Esophagus (tissue), 2 donors: Measurements from ENCODE around the gene FAIM2. TPM values are rescaled to one million over a fixed set of nuclear protein-coding genes. Genes with fewer than 3 reads are reported as not detected.

Source experiments
- H3K27ac ChIP-seq, 2 donors: one replicate each; pipeline ENCODE4 v1.5.1; 2013; ENCODE audit warnings: low read depth in 2 of 2, mild to moderate bottlenecking in 2 of 2, inconsistent platforms in 1 of 2, low read length in 1 of 2, moderate library complexity in 1 of 2
- H3K27me3 ChIP-seq, 2 donors: one replicate each; pipeline ENCODE4 v1.6.1; 2013; ENCODE audit warnings: low read length in 2 of 2, control low read depth in 1 of 2, mild to moderate bottlenecking in 1 of 2; ENCODE audit not compliant: insufficient read depth in 2 of 2, control insufficient read depth in 1 of 2
- H3K36me3 ChIP-seq, 2 donors: one replicate each; pipeline ENCODE4 v1.6.1; 2013; ENCODE audit warnings: low read length in 1 of 2; ENCODE audit not compliant: control insufficient read depth in 2 of 2, insufficient read depth in 2 of 2
- H3K4me1 ChIP-seq, 2 donors: one replicate each; pipeline ENCODE4 v1.6.1; 2013; ENCODE audit warnings: low read length in 1 of 2; ENCODE audit not compliant: control insufficient read depth in 2 of 2, insufficient read depth in 2 of 2
- H3K4me3 ChIP-seq, 2 donors: one replicate each; pipeline ENCODE4 v1.5.1; 2013; ENCODE audit warnings: low read length in 2 of 2, mild to moderate bottlenecking in 2 of 2, low read depth in 1 of 2, moderate library complexity in 1 of 2
- H3K9me3 ChIP-seq, 2 donors: one replicate each; pipeline ENCODE4 v1.6.1; 2013; ENCODE audit warnings: mild to moderate bottlenecking in 2 of 2, low read depth in 1 of 2, low read length in 1 of 2, moderate library complexity in 1 of 2; ENCODE audit not compliant: control insufficient read depth in 2 of 2, insufficient read depth in 1 of 2
- WGBS, 2 donors: extraction: QIAGEN DNeasy Blood & Tissue Kit; methylation state at CpG; one replicate each; pipeline ENCODE4 v1.1.7; 2013; 5-methylcytosine and 5-hydroxymethylcytosine counted together
- polyA plus RNA-seq, 2 donors: library from polyadenylated mRNA; stranded (reverse); fragments of 200-250 nt; gene quantifications; one replicate each; pipeline ENCODE4 v1.2.3, GENCODE V29; 2013
- donor health status: healthy with polysubstance abuse.
- donor health status: Bipolar disorder and iron deficiency.

FAIM2 gene
- polyA plus RNA-seq, 2 donors, result 0.36 to 0.39 TPM

DNA sequence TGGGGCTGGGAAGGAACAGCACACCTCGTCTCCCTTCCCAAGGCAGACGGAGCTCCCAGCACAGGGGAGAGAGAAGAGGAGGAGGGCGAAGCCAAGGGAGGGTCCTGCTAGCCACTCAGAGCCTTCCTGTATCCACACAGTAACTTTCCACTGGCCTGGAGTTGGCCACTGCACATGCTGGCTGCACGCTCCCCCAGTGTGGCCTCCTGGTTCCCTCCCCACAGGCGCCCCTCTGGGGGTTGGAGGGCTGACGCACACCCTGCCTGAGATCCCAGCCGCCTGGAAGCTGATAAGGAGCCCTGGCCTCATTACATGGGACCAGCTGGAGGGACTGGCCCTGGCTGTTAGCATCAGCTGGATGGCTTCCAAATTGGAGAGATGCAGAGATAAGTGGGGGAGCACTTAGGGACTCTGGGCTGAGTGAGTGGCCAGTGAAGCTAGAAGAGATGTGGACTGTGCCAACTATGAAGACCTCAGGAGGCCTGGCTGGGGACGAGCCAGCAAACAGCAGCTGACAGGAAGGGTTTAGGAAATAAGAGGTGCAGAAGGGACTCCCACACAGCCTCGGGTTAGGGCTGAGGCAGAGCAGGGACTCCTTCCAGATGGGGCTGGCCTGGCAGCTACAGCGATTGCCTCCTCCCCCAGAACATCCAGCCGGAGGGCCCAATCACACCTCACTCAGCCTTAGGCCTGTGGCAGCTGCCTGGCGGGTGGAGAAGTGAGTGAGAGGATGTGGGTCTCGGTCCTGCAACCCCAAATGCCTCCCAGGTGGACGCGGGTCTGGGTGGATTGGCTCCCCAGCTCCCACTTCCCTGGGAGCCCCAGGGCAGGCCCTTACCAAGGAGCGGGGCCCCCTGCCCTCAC is 34.5 kb downstream of the FAIM2 start:
- H3K27me3 ChIP-seq, result no peaks in the 10 kb centered on the region
- H3K4me3 ChIP-seq, result no peak overlapping the region
- WGBS, 2 donors, result 30 to 43% methylated on average over 16 of the region's 16 CpGs
- H3K4me1 ChIP-seq, result peaks cover 6 to 19% of the 10 kb centered on the region in 2 donors
- H3K9me3 ChIP-seq, result no peaks in the 10 kb centered on the region
- H3K27ac ChIP-seq, result peak overlapping the region; percentile 8 to 11
- H3K36me3 ChIP-seq, result no peaks in the 10 kb centered on the region

DNA sequence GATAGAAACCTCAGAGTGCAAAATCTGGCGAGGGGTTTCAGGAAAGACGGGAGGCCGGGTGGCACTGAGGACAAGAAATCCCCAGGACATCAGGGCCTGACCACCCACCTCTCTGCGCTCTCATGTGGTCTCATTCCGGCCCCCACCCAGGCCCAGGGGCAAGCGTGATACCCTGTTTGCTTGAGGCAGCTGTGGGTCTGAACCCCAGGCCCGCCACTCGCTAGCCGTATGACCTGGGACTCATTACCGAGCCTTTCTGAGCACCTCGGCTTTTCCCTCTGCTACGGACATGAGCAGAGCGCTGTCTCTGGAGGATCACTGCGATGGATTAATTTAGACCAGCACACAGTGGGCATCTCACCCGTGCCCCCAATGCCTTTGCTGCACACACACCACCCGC is 35.3 kb downstream of the FAIM2 start:
- peaks cover 7 to 21% of the 10 kb centered on the region in 2 donors for H3K4me1 ChIP-seq
- no peaks in the 10 kb centered on the region for H3K36me3 ChIP-seq
- peak overlapping the region in 1 of 2 donors; percentile 11 for H3K27ac ChIP-seq
- no peaks in the 10 kb centered on the region for H3K9me3 ChIP-seq
- 89% methylated on average over 16 of the region's 16 CpGs for WGBS, 2 donors
- H3K27me3 ChIP-seq, result no peaks in the 10 kb centered on the region
- no peak overlapping the region for H3K4me3 ChIP-seq

DNA sequence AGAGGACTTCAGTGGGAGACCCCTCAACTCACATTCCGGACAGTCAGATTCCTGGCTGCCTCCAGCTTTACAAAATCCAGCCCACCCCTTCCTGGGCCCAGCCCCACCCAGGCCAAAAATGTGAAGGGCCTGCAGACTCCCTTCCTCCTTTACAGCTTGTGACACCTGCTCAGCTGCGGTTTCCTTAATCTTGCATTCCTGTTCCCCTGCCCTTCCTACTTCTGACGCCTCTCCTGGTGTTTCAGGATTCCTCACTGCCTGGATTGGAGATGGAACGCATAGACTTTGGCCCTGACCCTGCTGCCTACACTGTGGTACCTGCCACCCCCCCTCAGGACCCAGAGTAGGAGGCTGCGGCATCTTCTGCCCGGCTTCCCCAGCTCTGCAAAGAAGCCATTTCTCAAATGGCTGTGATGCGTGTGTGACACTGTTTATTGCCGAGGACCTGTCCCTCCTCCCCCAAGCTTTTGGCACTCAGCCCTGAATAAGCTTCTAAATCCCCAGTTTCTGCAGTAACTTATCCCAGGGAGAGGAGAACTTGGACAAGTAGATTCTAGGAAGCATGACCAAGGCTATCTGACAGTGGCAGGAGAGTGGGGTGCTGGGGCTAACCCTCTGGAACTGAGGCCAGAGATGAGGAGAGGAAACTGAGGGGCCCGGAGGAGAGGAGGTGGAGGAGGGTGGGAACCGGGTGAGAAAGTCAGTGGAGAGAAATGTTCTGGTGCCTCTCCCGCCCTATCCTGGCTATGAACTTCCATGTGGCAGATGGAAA is 35.9 kb downstream of the FAIM2 start:
- Histone ChIP-seq H3K27ac (peak overlapping the region in 1 of 2 donors; percentile 22), H3K27me3 (no peaks in the 10 kb centered on the region), H3K4me1 (peaks cover 7 to 17% of the 10 kb centered on the region in 2 donors), H3K4me3 (no peak overlapping the region), H3K9me3 (no peaks in the 10 kb centered on the region), H3K36me3 (no peaks in the 10 kb centered on the region)
- WGBS, 2 donors, result 53 to 55% methylated on average over 11 of the region's 11 CpGs

DNA sequence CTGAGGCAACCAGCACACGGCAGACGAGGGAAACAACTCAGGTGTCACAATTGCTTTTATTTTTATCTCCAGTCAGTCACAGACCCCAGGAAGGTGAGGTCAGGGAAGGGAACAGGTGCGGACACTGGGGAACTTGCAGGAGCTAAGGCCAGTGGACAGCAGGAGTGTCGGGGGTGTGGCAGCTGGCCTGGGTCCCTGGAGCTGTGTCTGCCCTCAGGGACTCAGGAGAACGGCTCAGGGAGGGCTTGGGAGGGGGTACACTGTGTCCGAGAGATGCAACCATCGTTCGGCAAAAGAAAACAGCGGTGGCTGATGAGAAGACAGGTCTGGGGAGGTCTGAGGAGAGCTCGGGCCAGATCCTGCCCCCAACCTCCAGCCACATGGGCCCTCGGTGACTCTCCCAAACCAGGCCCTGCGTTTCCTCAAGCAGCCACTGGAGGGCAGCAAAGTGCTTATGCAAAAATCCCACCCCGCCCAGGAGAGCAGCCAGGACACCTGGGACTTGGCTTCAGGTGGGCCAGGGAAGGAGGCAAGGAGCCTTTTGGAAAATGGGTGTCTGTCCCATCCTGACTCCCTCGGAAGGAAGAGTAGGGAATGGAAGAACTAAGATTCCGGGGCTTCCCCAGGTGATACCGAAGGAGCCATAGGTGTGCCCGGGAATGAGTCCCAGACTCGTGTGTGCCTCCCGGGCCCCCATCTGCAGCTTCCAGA is 36.7 kb downstream of the FAIM2 start:
- peaks cover 7 to 17% of the 10 kb centered on the region in 2 donors for H3K4me1 ChIP-seq
- no peaks in the 10 kb centered on the region for H3K36me3 ChIP-seq
- no peaks in the 10 kb centered on the region for H3K27me3 ChIP-seq
- no peak overlapping the region for H3K4me3 ChIP-seq
- no peak overlapping the region for H3K27ac ChIP-seq
- no peaks in the 10 kb centered on the region for H3K9me3 ChIP-seq
- 26 to 29% methylated on average over 19 of the region's 19 CpGs for WGBS, 2 donors

DNA sequence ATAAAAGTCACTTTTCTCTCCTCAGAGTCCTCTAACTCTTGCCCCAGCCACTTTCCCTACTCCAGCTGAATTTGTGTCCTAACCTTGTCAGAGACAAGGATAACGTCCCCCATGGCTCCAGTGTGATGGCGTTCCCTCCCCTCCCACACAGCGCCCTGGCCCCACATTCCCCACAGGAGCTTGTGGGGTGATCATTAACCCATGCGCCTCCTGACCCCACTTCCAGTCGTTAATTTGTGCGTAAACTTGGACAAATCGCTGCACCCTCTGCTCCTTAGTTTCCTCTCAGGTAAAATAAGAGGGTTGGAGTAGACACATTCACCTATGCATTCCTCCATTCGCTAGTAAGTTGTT is 37.9 kb downstream of the FAIM2 start:
- whole genome bisulfite sequencing, 2 donors, result 86 to 87% methylated on average over 8 of the region's 8 CpGs
- H3K36me3 ChIP-seq, result no peaks in the 10 kb centered on the region

DNA sequence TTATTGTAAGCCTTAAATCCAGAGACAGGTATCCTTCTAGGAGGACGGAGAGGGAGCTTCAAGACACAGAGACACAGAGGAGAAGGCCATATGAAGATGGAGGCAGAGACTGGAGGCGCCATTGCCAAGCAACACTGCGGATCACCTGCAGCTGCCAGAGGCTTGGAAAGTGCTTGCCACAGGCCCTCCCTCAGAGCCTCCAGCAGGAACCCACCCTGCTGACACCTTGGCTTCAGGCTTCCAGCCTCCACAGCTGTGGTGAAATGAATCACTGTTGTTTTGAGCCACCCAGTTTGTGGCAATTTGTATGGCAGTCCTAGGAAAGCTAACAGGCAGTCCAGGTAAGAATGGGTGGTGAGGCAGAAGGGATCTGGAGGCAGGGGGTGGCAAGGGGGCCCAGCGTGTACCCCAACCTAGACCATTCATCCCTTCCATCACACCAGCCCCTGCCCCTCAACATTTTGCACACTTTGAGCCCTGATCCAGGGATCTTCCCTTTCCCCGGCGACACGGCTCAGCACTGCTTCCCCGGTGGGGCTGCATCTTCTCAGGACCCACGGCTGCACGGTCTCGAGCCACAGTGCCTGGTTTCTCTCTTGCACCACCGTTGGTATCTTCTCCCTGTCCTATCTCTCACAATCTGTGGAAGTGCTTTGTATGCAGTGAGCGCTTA is 38.5 kb downstream of the FAIM2 start:
- H3K27ac ChIP-seq, result no peak overlapping the region
- H3K36me3 ChIP-seq, result no peaks in the 10 kb centered on the region
- H3K4me3 ChIP-seq, result no peak overlapping the region
- peaks cover 7 to 17% of the 10 kb centered on the region in 2 donors for H3K4me1 ChIP-seq
- H3K27me3 ChIP-seq, result no peaks in the 10 kb centered on the region
- WGBS, 2 donors, result 90 to 92% methylated on average over 13 of the region's 13 CpGs
- no peaks in the 10 kb centered on the region for H3K9me3 ChIP-seq

More for the DNA sequence above, 37.9 kb downstream of the FAIM2 start:
- H3K9me3 ChIP-seq, result no peaks in the 10 kb centered on the region
- H3K27me3 ChIP-seq, result no peaks in the 10 kb centered on the region
- no peak overlapping the region for H3K4me3 ChIP-seq
- H3K27ac ChIP-seq, result no peak overlapping the region
- peaks cover 7 to 17% of the 10 kb centered on the region in 2 donors for H3K4me1 ChIP-seq

DNA sequence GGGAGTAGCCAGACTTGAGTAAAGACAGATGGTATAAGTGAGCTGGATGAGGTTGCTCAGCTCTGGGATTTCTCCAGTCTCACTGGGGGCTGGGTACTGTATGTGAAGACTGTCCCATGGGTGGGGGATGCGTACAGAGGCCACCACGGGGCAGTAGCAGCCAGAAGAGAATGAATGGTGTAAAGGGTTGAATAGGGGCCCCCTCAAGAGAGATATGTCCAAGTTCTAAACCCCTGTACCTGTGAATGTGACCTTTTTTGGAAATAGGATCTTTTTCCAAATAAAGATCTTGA is 39.0 kb downstream of the FAIM2 start:
- peaks cover 7 to 17% of the 10 kb centered on the region in 2 donors for H3K4me1 ChIP-seq
- H3K4me3 ChIP-seq, result no peak overlapping the region
- H3K27ac ChIP-seq, result no peak overlapping the region
- H3K36me3 ChIP-seq, result no peaks in the 10 kb centered on the region
- no peaks in the 10 kb centered on the region for H3K9me3 ChIP-seq
- 59 to 63% methylated on average over 2 of the region's 2 CpGs for WGBS, 2 donors
- H3K27me3 ChIP-seq, result no peaks in the 10 kb centered on the region

DNA sequence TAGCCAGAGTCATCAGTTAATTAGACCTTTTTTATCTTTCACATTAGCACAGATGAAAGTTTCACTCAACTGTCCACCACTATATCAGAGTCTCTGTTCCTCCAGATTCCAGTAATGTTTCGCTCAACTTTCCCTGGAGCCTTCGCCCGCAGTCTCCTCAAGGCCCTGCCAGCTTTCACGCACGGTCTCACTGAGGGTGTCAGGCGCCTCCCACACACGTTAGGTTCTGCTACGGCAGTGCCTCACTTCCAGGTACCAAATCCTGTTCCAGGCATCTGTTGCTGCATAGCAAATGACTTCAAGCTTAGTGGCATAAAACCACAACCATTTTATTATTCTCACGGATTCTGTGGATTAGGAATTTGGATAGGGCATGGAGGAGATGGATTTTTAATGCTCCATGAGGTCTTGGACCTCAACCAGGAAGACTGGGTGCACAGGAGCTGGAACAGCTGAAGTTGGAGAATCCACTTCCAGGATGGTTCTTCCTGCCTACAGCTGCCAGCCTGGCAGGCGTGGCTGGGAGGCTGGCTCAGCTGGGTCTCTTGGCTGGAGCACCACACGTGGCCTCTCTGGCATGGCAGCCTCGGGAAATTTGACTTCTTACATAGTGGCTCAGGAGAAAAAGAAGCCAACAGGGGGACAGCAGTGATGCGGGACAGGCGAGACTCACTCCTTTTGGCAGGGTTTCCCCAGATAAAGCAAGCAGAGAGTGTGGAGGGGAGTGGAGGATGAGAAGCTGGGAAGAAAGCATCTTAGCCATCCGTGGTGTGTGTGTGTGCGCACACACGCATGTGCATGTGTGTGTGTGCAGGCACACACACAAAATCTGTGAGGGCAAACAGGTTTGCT is 39.5 kb downstream of the FAIM2 start:
- peaks cover 4 to 17% of the 10 kb centered on the region in 2 donors for H3K4me1 ChIP-seq
- H3K27me3 ChIP-seq, result no peaks in the 10 kb centered on the region
- no peaks in the 10 kb centered on the region for H3K9me3 ChIP-seq
- H3K36me3 ChIP-seq, result no peaks in the 10 kb centered on the region
- no peak overlapping the region for H3K4me3 ChIP-seq
- no peak overlapping the region for H3K27ac ChIP-seq
- 57 to 65% methylated on average over 17 of the region's 17 CpGs for WGBS, 2 donors
